Ishikawa (cell line): ENCODE results near the gene CPEB3.

Experiments used
- EP300 ChIP-seq: IDR thresholded peaks from 2 replicates; pipeline ENCODE4 v1.6.1; 2012; ENCODE audit warnings: borderline replicate concordance
- NFIC ChIP-seq: IDR thresholded peaks from 2 replicates; pipeline ENCODE4 v1.6.1; 2012
- TEAD4 ChIP-seq: IDR thresholded peaks from 2 replicates; pipeline ENCODE4 v1.6.1; 2012
- TF ChIP-seq, protein P1 (sequence below): IDR thresholded peaks from 2 replicates; pipeline ENCODE4 v1.6.1; 2012
- TF ChIP-seq, protein P2 (sequence below): IDR thresholded peaks from 2 replicates; pipeline ENCODE4 v1.6.1; 2012

GRCh38 chr10:92222603-92223262 lies 68.1 kb downstream of the CPEB3 start:
- TF ChIP-seq EP300 (no peak), NFIC (no peak), TEAD4 (no peak)
- TF ChIP-seq, protein P1, sequence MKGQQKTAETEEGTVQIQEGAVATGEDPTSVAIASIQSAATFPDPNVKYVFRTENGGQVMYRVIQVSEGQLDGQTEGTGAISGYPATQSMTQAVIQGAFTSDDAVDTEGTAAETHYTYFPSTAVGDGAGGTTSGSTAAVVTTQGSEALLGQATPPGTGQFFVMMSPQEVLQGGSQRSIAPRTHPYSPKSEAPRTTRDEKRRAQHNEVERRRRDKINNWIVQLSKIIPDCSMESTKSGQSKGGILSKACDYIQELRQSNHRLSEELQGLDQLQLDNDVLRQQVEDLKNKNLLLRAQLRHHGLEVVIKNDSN: no peak
- TF ChIP-seq, protein P2, sequence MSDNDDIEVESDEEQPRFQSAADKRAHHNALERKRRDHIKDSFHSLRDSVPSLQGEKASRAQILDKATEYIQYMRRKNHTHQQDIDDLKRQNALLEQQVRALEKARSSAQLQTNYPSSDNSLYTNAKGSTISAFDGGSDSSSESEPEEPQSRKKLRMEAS: no peak
